Hematopoietic multipotent progenitor cell treated with erythropoietin and hydrocortisone succinate and interleukin-3 and kit ligand, for 6 days (in vitro differentiated cells): ENCODE data around the gene TTYH1.

Experiments used
- DNase-seq: peaks from one replicate; pipeline ENCODE4 v3.0.0-alpha.2; 2015

TTYH1 gene

GRCh38 chr19:54393381-54393780 is 21.9 kb upstream of the TTYH1 start:
- no peak for DNase-seq

GRCh38 chr19:54395685-54396084 is 19.6 kb upstream of the TTYH1 start:
- no peak for DNase-seq

GRCh38 chr19:54399189-54399588 is 16.1 kb upstream of the TTYH1 start:
- DNase-seq: no peak

DNA sequence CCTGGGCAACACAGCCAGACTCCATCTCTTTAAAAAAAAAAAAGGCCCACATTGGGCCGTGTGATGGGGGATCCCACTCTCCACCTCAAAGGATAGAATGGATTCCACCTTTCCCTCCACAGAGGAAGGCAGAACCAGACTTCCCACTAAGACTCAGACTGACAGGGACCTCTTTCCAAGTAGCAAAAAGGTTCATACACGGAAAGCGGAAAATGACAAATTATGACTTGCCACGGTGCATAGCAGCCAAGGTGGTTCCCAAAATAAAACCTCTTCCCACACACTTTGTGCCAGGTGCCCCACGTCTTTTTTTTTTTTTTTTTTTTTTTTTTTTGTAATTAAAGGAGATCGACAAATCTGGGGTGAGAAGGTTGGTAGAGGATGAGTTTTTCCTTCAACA is 14.4 kb upstream of the TTYH1 start:
- no peak for DNase-seq

- no peak for DNase-seq
Measured at GRCh38 chr19:54403054-54403453, 12.2 kb upstream of the TTYH1 start.

DNA sequence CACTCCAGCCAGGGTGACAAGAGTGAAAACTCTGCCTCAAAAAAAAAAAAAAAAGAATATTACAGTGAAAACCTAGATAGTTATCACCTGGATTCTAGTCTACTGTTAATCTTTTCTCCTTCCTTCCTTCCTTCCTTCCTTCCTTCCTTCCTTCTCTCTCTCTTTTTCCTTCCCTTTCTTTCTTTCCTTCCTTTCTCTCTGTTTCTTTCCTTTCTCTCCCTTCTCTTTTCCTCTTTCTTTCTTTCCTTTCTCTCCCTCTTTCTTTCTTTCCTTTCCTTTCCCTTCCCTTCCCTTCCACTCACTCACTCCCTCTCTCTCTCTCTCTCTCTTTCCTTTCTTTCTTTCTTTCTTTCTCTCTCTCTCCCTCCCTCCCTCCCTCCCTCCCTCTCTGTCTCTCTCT is 9.6 kb upstream of the TTYH1 start:
- no peak for DNase-seq

DNA sequence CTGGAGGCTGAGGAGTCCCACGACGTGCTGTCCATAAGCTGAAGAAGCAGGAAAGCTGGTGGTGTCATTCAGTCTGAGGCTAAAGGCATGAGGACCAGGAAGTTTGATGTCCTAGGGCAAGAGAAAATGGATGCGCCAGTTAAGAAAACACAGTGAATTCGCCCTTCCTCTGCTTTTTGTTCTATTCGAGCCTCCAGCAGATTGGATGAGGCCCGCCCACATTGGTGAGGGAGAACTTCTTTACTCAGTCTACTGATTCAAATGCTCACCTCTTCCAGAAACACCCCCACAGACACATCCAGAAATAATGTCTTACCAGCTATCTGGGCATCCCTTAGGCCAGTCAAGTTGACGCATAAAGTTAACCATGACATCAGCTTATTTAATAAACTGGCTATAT is 7.5 kb upstream of the TTYH1 start:
- no peak for DNase-seq

GRCh38 chr19:54408456-54409026 is 6.7 kb upstream of the TTYH1 start:
- DNase-seq: no peak

DNA sequence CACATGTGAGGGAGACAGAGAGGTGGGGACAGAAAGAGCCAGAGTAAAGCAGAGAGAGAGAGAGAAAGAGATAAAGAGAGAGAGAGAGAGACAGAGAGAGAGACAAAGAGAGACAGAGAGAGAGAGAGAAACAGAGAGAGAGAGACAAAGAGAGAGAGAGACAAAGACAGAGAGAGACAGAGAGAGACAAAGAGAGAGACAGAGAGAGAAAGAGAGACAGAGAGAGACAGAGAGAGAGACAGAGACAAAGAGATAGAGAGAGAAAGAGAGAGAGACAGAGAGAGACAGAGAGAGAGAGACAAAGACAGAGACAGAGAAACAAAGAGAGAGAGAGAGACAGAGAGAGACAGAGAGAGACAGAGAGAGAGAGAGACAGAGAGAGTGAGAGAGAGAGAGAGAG is 4.2 kb upstream of the TTYH1 start:
- DNase-seq: no peak

- no peak for DNase-seq
Measured at GRCh38 chr19:54412877-54413276, 2.4 kb upstream of the TTYH1 start.

DNA sequence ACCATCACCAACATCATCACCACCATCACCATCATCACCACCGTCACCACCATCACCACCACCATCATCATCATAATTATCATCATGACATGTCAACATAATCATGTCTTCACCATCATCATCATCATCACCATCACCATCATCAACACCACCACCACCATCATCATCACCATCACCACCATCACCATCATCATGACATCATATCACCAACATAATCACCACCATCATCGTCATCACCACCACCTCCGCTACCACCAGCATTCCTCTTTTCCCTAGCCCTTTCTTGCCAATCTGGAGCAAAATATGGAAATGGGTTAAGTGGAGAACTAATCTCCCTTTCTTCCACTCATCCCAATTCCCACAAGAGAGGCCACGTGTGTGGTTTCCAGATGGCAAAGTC is 1.1 kb upstream of the TTYH1 start:
- DNase-seq: no peak

GRCh38 chr19:54415901-54416673 is 823 bp downstream of the TTYH1 start:
- DNase-seq: no peak

DNA sequence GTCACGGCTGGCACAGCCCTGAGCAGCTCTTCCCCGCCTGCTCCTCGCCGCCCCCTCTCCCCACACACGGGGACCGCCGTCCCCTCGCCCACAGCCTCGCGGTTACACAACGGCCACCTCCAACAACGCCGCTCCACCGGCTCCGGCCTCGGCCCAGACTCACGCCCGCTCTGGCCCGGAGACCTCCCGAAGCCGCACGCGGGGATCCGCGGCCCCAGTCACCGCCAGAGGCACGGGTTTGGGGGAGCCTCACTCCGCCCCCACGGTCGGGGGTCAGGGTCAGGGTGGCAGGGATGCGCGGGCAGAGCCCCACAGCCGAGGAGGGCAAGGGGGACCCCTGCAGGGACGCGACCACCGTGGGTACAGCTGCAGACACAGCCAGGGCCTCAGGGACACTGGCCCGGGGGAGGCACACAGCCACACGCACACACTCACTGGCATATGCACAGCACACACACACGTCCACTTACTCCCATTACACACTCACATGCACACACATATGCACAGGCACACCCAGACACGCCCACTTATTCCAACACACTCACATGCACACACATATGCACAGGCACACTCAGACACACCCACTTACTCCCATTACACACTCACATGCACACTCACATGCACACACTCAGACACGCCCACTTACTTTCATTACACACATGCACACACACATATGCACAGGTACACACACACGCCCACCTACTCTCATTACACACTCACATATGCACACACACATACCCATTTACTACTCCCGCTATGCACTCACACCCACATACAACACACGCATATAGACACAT is 1.6 kb downstream of the TTYH1 start:
- no peak for DNase-seq

GRCh38 chr19:54418030-54418929 is 3.0 kb downstream of the TTYH1 start:
- DNase-seq: peak; percentile 59

- DNase-seq: no peak
Measured at GRCh38 chr19:54418930-54419800, 3.9 kb downstream of the TTYH1 start.

DNA sequence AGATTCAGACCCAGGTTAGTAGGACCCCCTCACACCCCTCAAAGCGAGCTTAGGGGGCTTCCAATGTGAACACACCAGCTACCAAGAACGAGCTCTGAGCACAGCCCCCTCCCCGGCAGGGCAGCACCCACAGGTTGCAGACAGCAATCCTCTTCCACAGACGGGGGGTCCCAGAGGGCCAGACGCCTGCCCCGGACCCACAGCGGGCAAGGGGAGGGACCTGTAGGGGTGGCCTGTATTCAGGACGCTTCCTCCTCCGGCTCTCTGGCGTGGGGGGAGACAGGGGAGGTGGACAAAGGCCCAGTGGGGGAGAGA is 4.8 kb downstream of the TTYH1 start:
- DNase-seq: no peak

DNA sequence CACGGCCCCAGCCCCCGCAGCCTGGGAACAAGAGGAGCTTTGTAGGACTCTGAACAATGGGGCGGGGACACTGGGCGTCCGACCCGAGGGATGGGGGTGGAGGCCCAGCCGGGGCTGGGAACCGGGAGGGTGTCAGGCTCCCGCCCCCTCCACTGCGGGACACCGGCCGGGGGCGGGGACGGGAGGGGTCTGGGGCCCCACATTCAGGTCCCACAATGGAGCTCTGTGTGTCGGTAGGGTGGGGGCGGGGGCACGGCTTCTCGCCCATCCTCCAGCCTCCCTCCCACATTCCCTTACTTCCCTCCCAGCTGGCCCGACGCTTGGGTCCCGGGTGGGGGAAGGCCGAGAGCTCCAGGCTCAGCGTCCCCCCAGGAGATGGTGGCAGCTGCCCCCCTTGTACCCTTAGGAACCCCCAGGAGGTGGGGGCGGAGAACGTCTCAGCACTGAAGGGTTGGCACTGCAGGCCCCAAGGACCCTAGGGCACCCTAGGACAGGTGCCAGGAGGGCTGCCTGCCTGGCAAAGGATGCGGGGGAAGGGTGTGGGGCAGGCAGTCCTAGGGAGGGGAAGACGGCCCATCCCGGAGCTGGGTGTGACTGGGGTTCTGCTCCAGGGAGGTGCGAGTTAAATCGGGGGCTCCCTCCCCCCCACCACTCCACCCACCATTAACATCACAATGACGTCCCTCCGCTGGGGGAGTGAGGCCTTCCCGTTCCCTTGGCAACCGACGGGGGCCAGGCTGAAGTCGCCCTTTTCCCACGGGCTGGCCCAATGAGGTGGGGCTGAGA is 5.3 kb downstream of the TTYH1 start:
- no peak for DNase-seq

DNA sequence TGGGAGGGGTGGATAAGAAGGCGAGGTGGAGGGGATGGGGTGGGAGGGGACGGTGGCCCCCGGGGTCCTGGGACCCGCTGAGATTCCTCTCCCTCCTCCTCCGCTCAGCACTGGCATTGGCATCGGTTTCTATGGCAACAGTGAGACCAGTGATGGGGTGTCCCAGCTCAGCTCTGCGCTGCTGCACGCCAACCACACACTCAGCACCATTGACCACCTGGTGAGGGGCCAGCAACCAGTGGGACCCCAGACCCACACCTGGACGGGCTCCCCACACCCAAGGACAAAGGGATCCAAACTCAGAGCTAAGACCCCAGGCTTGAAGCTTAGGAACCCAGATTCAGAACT is 5.9 kb downstream of the TTYH1 start:
- DNase-seq: no peak

GRCh38 chr19:54421521-54421920 is 6.3 kb downstream of the TTYH1 start:
- no peak for DNase-seq

DNA sequence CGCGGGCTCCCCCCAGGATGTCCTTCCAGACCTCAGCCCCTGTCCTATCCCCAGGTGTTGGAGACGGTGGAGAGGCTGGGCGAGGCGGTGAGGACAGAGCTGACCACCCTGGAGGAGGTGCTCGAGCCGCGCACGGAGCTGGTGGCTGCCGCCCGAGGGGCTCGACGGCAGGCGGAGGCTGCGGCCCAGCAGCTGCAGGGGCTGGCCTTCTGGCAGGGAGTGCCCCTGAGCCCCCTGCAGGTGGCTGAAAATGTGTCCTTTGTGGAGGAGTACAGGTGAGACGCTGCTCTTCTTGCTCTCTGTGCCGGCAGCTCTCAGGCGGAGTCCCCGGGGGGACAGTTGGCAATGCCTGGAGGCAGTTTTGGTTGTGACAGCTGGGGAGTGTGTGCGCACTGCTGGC is 6.9 kb downstream of the TTYH1 start:
- no peak for DNase-seq

- DNase-seq: no peak
Measured at GRCh38 chr19:54424201-54424600, 8.9 kb downstream of the TTYH1 start.
